ENCODE results near the gene DTX1. TPM values are rescaled to one million over a fixed set of nuclear protein-coding genes. Genes with fewer than 3 reads are reported as not detected.

DTX1 gene
- total and polyA plus RNA-seq, 2 donors (not counting 3 experiments of a cell fraction or from before 2014, with no cell fraction given), result 0.06 to 0.22 TPM

- dilution Hi-C loops (cut with MboI; ENCODE audit: extremely low pct_ligation_motif_present, low sequenced_read_pairs), result no loop called here
- no peaks in the 10 kb centered on the region for H3K4me1 ChIP-seq (ENCODE audit: control insufficient read depth, extremely low read depth, insufficient read depth, low read length)
- no peak for FAIRE-seq
- no peak for DNase-seq (ENCODE audit: low read depth, low spot score)
- H3K9me3 ChIP-seq (replicated peaks; ENCODE audit: control insufficient read depth, insufficient read depth, low read length), result no peaks in the 10 kb centered on the region
- H3K27ac ChIP-seq (ENCODE audit: insufficient read depth, low read depth, low read length), result no peak overlapping the region
- H3K9ac ChIP-seq (replicated peaks; ENCODE audit: extremely low read depth, insufficient read depth, low read length), result no peak overlapping the region
- no peak overlapping the region for H2AFZ ChIP-seq (ENCODE audit: low read depth, low read length)
- POLR2A ChIA-PET, result no interaction called here
- H4K20me1 ChIP-seq (replicated peaks; ENCODE audit: control insufficient read depth, extremely low read depth, insufficient read depth, low read length), result no peaks in the 10 kb centered on the region
- CTCF ChIA-PET, result no interaction called here
- no peaks in the 10 kb centered on the region for H3K9me1 ChIP-seq (replicated peaks; ENCODE audit: control insufficient read depth, extremely low read depth, insufficient read depth, low read length)
- no peak overlapping the region for H3K4me3 ChIP-seq (replicated peaks in 1 of 3; ENCODE audit: insufficient read depth in 1 of 3, low read depth in 1 of 3, low read length in 3 of 3)
- no peak overlapping the region for H3K4me2 ChIP-seq (ENCODE audit: insufficient read depth, low read length)
- BruUV-seq (replicated peaks), result no TSS peak
- no peaks in the 10 kb centered on the region for H3K79me2 ChIP-seq (ENCODE audit: control insufficient read depth, insufficient read depth, low read length)
- H3K36me3 ChIP-seq (ENCODE audit: control insufficient read depth in 2 of 2, extremely low read depth in 1 of 2, insufficient read depth in 2 of 2, low read length in 2 of 2), result no peaks in the 10 kb centered on the region
- H3K27me3 ChIP-seq (ENCODE audit: control insufficient read depth in 2 of 2, insufficient read depth in 2 of 2, low read length in 2 of 2), result peaks cover 11 to 14% of the 10 kb centered on the region in 2 experiments
- intact Hi-C loops (cut with micrococcal nuclease), result no loop called here
- no peak for TF ChIP-seq GATA2 (IDR thresholded peaks at IDR 0.05; ENCODE audit: insufficient read depth, insufficient read length, low read depth, low read length)
- no peak for TF ChIP-seq JUN (IDR thresholded peaks at IDR 0.05; ENCODE audit: borderline replicate concordance, insufficient read depth, insufficient read length, low read depth)
- TF ChIP-seq EZH2 (IDR thresholded peaks at IDR 0.05; ENCODE audit: borderline replicate concordance, low read depth, low read length, severe bottlenecking), result no peak
- TF ChIP-seq POLR2AphosphoS5 (IDR thresholded peaks at IDR 0.05; ENCODE audit: insufficient read depth, low read depth, low read length), result no peak
Measured at GRCh38 chr12:113077057-113077858, 20.7 kb downstream of the DTX1 start.

- no peaks in the 10 kb centered on the region for H3K9me3 ChIP-seq (replicated peaks; ENCODE audit: control insufficient read depth, insufficient read depth, low read length)
- no peak overlapping the region for H3K27ac ChIP-seq (ENCODE audit: insufficient read depth, low read depth, low read length)
- no TSS peak for BruUV-seq (replicated peaks)
- no peaks in the 10 kb centered on the region for H4K20me1 ChIP-seq (replicated peaks; ENCODE audit: control insufficient read depth, extremely low read depth, insufficient read depth, low read length)
- no peaks in the 10 kb centered on the region for H3K9me1 ChIP-seq (replicated peaks; ENCODE audit: control insufficient read depth, extremely low read depth, insufficient read depth, low read length)
- POLR2A ChIA-PET, result no interaction called here
- dilution Hi-C loops (cut with MboI; ENCODE audit: extremely low pct_ligation_motif_present, low sequenced_read_pairs), result no loop called here
- H3K4me1 ChIP-seq (ENCODE audit: control insufficient read depth, extremely low read depth, insufficient read depth, low read length), result no peaks in the 10 kb centered on the region
- CTCF ChIA-PET, result no interaction called here
- no peak overlapping the region for H3K4me3 ChIP-seq (replicated peaks in 1 of 3; ENCODE audit: insufficient read depth in 1 of 3, low read depth in 1 of 3, low read length in 3 of 3)
- DNase-seq (ENCODE audit: low read depth, low spot score) (no peak), FAIRE-seq (no peak)
- intact Hi-C loops (cut with micrococcal nuclease), result no loop called here
- H3K27me3 ChIP-seq (ENCODE audit: control insufficient read depth in 2 of 2, insufficient read depth in 2 of 2, low read length in 2 of 2), result peaks cover 11 to 14% of the 10 kb centered on the region in 2 experiments
- no peaks in the 10 kb centered on the region for H3K79me2 ChIP-seq (ENCODE audit: control insufficient read depth, insufficient read depth, low read length)
- H3K36me3 ChIP-seq (ENCODE audit: control insufficient read depth in 2 of 2, extremely low read depth in 1 of 2, insufficient read depth in 2 of 2, low read length in 2 of 2), result no peaks in the 10 kb centered on the region
- no peak overlapping the region for H3K4me2 ChIP-seq (ENCODE audit: insufficient read depth, low read length)
- no peak overlapping the region for H3K9ac ChIP-seq (replicated peaks; ENCODE audit: extremely low read depth, insufficient read depth, low read length)
- no peak for TF ChIP-seq GATA2 (IDR thresholded peaks at IDR 0.05; ENCODE audit: insufficient read depth, insufficient read length, low read depth, low read length)
- TF ChIP-seq FOS (IDR thresholded peaks at IDR 0.05; ENCODE audit: borderline replicate concordance, insufficient read depth, low read length), result no peak
- TF ChIP-seq CTCF (IDR thresholded peaks at IDR 0.05; ENCODE audit: extremely low read depth in 1 of 2, insufficient read depth in 1 of 2, low read depth in 1 of 2, low read length in 2 of 2), result no peak
- no peak for TF ChIP-seq MYC (IDR thresholded peaks at IDR 0.05; ENCODE audit: low read depth, low read length)
- TF ChIP-seq POLR2A (IDR thresholded peaks at IDR 0.05; ENCODE audit: low read depth, low read length), result no peak
- TF ChIP-seq EZH2 (IDR thresholded peaks at IDR 0.05; ENCODE audit: borderline replicate concordance, low read depth, low read length, severe bottlenecking), result no peak
- no peak for TF ChIP-seq JUN (IDR thresholded peaks at IDR 0.05; ENCODE audit: borderline replicate concordance, insufficient read depth, insufficient read length, low read depth)
- TF ChIP-seq, protein P1, sequence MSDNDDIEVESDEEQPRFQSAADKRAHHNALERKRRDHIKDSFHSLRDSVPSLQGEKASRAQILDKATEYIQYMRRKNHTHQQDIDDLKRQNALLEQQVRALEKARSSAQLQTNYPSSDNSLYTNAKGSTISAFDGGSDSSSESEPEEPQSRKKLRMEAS (IDR thresholded peaks at IDR 0.05; ENCODE audit: insufficient read depth, insufficient read length), result no peak
- TF ChIP-seq POLR2AphosphoS5 (IDR thresholded peaks at IDR 0.05; ENCODE audit: insufficient read depth, low read depth, low read length), result no peak
- H2AFZ ChIP-seq (ENCODE audit: low read depth, low read length), result no peak overlapping the region
Measured at GRCh38 chr12:113077859-113078255, 21.3 kb downstream of the DTX1 start.
